Astrocyte of the cerebellum (primary cell): ENCODE measurements around the gene NDUFS4.
"Not testable (repeated sequence)": the region's sequence is repeated elsewhere in the genome, so short reads cannot be mapped to it uniquely, and the experiment has no call there.

Experiments
- DNase-seq: peaks from one replicate; pipeline ENCODE4 v3.0.0-alpha.2; 2011; ENCODE audit warnings: low read depth
- H3K4me3 ChIP-seq: 2 replicates; pipeline ENCODE4 v1.5.1; 2011; ENCODE audit warnings: mild to moderate bottlenecking, low read depth, low read length, moderate library complexity
- in situ Hi-C: cut with HindIII; loops from 2 replicates; pipeline ENCODE4 v1.10.0; 2017; ENCODE audit warnings: low sequenced_read_pairs
- TF ChIP-seq, protein P1 (sequence below): IDR thresholded peaks from 2 replicates; pipeline ENCODE4 v1.5.1; 2012; ENCODE audit warnings: low read length, low read depth, moderate library complexity, mild to moderate bottlenecking; ENCODE audit errors: missing control alignments

The NDUFS4 gene

DNA sequence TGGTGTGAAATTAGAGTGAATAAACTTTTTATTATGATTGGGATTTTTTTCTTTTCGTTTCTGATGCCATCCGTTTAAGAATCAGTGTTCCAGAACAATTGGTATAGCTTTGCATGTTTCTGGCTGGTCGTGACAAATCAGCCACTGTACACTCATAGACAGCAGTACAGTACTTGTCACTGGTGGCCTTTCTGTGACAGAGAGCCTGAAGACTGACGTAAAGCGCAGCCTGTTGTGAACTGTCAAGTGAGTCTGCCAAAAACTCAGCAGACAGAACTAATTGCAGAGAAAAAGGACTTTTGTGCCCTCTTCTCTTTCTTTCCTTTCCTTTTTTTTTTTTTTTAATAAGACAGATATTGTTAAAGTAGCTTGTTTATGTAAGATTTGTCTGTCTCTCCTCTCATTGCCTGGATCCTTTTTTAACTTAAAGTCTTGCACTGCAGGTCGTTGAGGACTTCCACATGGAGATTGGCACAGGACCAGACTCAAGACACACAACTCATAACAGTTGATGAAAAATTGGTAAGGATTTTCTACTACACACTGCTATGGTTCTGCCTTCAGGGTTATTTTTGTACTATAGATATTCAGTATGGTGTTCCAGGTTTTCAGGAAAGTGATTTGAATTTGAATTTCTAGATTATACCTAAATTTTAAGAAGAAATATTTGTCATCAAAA, 42.7 kb downstream of the NDUFS4 start:
- TF ChIP-seq, protein P1, sequence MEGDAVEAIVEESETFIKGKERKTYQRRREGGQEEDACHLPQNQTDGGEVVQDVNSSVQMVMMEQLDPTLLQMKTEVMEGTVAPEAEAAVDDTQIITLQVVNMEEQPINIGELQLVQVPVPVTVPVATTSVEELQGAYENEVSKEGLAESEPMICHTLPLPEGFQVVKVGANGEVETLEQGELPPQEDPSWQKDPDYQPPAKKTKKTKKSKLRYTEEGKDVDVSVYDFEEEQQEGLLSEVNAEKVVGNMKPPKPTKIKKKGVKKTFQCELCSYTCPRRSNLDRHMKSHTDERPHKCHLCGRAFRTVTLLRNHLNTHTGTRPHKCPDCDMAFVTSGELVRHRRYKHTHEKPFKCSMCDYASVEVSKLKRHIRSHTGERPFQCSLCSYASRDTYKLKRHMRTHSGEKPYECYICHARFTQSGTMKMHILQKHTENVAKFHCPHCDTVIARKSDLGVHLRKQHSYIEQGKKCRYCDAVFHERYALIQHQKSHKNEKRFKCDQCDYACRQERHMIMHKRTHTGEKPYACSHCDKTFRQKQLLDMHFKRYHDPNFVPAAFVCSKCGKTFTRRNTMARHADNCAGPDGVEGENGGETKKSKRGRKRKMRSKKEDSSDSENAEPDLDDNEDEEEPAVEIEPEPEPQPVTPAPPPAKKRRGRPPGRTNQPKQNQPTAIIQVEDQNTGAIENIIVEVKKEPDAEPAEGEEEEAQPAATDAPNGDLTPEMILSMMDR, result no peak
- in situ Hi-C loops, result no loop called here
- no peak overlapping the region for H3K4me3 ChIP-seq
- no peak for DNase-seq

DNA sequence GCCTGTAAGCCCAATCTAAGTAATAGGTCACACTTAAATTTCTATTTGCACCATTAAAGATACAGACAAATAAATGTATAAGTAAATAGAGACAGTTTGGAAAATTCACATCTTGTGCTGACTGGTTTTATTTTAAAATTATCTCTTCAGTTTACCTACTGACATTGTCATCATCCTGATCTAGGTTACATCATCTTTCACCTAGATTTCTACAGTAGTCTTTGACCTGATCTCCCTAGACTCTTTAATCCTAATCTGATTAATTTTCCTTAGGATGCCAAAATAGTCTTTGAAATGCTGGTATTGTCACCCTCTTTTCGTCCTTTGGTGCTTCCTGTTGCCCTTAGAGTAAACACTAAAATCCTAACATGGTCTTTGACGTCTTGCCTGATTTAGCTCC, 43.9 kb downstream of the NDUFS4 start:
- TF ChIP-seq, protein P1, result no peak
- in situ Hi-C loops, result no loop called here
- no peak overlapping the region for H3K4me3 ChIP-seq
- DNase-seq, result no peak

DNA sequence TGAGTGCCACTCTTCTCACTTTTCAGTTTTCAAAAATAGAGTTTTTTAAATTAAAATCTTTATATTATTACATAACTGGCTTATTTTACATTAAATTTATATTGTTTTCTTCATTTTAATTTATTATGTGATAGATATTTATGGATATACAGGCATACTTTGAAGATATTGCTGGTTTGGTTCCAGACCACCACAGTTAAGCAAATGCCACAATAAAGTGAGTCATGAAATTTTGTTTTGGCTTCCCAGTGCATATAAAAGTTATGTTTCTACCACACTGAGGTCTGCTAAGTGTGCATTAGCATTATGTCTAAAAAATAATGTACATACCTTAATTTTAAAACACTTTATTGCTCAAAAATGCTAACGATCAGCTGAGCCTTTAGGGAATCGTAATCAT, 47.4 kb downstream of the NDUFS4 start:
- no peak overlapping the region for H3K4me3 ChIP-seq
- in situ Hi-C loops, result no loop called here
- peak; percentile 67 for DNase-seq
- TF ChIP-seq, protein P1, result no peak

DNA sequence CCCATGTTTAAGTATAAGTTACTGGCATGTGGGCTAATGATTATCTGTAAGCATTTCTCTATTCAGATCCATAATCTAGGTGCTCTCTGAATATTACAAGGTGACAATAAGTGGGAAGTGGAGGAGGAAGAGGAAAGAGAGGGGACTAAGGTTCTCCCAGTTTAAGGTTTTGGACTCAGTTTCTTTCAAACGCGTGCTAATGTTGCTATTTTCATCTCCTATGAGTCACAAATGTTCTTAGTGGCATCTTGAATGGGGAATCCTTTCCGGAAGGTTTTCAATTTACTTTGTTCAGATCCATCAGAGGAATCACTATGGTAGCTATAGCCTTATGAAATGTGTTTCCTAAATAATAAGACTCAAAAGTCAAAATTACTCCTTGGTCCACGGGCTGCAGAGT, 48.5 kb downstream of the NDUFS4 start:
- H3K4me3 ChIP-seq, DNase-seq, in situ Hi-C loops: not testable (repeated sequence)

DNA sequence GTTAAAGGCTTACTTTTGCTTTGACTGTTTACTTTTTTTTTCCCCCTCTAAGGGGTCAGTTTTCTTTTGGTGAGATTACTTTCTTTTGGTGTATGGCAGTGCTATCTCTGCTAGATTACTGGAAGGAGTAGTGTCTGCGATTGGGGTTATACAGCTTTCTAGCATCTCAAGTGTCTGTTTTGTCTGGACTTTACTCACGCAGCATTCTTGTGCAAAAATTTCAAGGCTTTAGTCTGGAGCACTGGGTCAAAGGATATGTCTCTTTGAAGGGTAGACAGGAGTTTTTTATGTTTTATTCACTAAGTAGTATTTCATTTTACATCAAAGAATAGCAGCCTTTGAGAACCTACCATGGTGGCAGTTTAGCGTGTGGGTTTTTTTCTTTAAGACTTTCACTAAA, 52.6 kb downstream of the NDUFS4 start:
- TF ChIP-seq, protein P1, result no peak
- H3K4me3 ChIP-seq, result no peak overlapping the region
- in situ Hi-C loops, result no loop called here
- no peak for DNase-seq

DNA sequence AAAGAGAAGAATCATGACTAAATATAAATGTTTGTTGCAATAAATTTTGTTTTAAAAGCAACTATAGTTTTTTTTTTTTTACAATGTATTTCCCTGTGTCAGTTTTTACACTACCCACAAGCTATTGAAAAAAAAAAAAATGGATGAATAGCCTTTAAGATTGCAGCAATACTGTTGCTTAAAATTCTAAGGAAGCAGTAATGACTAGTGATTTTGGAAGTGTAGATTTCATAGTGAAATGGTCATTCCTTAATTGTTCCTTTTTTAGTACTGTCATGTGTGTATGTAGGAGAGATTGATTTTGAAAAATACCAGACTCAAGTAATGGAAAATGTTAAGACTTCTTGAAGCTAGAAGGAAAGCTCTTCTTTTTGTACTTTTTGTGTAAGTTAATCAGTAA, 53.1 kb downstream of the NDUFS4 start:
- no peak overlapping the region for H3K4me3 ChIP-seq
- no peak for DNase-seq
- in situ Hi-C loops, result no loop called here
- TF ChIP-seq, protein P1, result no peak

DNA sequence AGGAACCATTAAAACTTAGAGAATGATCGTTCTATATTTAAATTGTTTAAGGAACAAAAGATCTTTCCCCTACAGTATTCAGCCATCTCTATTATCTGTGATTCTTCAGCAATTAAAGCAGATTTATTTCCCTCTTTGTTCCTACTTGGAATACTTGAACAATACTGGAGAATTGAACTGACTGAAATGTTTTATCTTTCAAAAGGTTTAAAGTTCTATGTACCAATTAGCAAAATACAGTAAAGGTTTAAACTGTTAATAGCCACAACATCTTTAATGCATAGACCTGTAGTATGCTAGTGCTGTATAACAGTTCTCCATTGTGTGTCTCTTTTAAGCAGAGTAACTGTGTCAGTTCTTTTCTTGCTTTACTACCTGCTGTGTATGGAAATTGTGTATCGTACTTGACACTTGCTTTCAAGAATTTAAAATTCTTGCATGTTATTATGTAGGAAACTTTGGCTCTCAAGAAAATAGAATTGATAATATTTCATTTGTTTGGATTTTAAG, 54.0 kb downstream of the NDUFS4 start:
- TF ChIP-seq, protein P1, result no peak
- in situ Hi-C loops, result no loop called here
- DNase-seq, result no peak
- H3K4me3 ChIP-seq, result no peak overlapping the region
